ENCODE results near the gene VSIG10L.

VSIG10L gene

DNA sequence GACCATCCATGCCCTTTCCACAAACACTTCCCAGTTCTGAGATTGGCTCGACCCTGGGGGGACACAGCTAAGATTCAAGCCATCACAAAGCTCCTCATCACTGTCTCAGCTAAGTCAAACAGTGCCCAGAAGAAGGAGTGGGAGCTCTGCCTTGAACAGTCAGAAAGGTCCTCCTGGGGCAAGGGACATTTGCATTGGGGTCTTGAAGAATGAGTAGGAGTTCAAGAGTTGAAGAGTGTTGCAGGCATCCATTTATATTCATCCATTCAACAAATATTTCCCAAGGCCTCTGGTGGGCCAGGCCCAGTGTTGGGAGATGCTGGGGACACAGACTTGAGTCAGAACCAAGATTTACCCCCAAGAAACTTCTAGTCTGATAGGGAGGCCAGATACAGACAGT, 24.0 kb downstream of the VSIG10L start:
- DNase-seq (ENCODE audit: low spot score): no peak

DNA sequence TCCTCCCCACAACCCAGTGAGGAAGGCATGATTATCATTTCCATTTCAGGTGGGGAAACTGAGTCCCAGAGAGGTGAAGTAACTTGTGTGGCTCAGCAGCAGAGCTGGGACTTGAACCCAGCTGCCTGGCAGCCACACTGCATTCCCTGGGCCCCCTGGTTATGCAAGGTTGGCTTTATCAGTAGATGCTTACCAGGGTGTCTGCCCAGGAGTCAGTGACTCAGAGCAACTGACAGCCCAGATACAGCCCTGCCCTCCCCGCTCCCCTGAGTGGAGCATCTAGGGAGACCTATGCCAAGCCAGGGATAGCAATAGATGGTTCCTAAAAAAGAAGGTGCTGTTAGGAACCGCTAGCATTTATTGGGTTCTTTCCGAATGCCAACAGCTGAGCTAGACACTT, 24.6 kb downstream of the VSIG10L start:
- DNase-seq (ENCODE audit: low spot score): no peak

DNA sequence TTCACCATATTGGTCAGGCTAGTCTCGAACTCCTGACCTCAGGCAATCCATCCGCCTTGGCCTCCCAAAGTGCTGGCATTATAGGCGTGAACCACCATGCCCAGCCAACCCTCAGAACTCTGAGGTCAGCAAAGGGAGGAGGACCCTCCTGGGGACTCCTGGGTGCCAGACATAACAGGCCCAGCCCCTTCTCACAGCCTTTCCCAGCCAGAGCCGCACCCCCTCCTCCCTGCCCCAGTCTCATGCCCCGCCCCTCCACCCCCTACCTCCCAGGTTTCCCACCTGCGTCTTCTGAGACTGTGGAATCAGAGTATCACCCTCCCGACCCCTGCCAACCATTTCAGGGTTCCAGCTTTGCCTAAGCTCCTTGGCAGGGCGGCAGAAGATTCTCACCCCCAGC, 25.3 kb downstream of the VSIG10L start:
- no peak for DNase-seq (ENCODE audit: low spot score)

DNA sequence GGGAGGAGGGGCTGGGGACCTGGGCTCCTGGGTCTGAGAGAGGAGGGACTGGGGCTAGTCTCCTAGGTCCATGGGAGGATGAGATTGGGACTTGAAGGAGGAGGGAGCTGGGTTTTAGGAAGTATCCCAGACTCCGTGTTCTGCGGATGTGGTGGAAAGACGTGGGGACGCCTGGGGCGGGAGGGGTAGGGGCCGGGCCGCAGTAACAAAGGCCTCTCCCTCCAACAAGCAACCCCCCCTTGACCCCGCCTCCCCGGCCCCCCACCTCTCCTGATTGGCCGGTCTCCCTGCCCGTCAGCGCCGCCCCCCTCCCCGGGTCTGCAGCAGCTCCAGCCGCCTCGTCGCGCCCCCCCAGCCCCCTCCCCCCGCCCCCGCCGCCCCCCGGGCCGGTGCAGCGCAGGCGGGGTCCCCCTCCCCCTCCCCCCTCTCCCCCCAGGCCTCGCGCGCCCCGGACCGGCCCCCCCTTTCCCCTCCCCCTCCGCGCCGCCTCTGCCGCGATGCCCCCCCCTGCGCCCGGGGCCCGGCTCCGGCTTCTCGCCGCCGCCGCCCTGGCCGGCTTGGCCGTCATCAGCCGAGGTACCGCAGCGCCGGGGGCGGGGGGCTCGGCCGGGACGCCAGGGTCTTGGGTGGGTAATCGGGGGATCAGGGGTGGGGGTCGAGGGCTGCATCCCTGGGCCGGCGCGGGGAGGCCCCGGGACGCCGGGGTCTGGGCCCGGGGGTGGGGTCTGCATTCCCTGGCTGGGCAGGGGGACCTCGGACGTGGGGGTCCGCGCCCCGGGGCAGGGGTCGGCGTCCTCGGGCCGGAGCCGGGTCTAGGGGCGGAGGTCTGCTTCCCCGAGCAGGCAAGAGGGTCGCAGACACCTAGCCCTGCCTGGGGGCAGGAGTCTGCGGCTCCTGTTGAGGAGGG, 30.3 kb downstream of the VSIG10L start, which contains the start of gene IGLON5:
IGLON5 (plus strand) TSS at position 294 of the 907 bp plus-strand sequence; CDS start at position 498, 204 bp downstream.
- DNase-seq (ENCODE audit: low spot score): no peak

DNA sequence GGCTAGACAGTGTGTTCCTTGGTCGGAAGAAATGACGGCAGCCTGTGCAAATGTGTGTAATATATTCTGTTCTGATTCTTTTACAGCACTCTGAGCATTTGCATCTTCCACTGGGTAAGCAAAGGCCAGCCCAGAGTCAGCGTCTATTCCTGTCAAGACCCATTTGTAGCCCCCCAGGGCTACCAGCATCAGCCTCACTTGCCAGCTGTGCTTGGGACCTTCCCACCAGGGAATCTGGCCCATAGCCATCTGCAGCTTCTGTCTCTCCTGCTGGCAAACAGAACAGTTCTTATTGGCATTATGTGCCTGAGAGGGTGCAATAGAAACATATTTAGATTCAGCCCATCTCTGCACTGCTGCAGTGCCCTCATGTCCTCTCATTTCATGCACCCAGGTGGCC, 36.5 kb downstream of the VSIG10L start:
- DNase-seq (ENCODE audit: low spot score): no peak

DNA sequence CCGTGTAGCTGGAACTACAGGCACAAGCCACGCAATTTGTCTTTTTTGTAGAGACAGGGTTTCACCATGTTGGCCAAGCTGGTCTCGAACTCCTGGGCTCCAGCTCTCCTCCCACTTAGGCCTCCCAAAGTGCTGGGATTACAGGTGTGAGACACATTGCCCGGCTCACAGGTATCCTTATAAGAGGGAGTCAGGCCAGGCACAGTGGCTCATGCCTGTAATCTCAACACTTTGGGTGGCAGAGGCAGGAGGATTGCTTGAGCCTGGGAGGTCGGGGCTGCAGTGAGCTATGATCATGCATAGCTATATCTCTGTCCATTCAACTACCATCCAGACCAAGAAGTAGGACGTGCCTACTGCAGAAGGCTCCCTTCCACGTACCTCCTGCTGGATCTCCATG, 40.7 kb downstream of the VSIG10L start:
- DNase-seq (ENCODE audit: low spot score): no peak

DNA sequence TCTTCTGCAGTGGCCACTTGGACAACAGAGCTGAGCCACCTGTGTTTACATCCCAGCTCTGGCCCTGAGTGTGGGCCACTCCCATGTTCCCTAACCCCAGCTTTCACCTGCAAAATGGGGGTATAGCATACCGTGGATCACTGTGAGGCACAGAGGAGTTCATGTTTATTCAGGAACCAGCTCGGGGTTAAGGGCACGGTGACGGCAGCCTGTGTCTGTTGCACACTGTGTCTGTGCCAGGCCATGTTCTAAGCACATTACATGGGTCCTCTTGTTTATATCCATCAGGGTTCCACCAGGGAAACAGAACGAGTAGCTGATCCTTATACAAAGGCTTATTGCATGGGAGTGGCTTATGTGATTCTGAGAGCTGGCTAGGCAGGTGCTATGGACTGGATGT, 44.5 kb downstream of the VSIG10L start:
- no peak for DNase-seq (ENCODE audit: low spot score)

DNA sequence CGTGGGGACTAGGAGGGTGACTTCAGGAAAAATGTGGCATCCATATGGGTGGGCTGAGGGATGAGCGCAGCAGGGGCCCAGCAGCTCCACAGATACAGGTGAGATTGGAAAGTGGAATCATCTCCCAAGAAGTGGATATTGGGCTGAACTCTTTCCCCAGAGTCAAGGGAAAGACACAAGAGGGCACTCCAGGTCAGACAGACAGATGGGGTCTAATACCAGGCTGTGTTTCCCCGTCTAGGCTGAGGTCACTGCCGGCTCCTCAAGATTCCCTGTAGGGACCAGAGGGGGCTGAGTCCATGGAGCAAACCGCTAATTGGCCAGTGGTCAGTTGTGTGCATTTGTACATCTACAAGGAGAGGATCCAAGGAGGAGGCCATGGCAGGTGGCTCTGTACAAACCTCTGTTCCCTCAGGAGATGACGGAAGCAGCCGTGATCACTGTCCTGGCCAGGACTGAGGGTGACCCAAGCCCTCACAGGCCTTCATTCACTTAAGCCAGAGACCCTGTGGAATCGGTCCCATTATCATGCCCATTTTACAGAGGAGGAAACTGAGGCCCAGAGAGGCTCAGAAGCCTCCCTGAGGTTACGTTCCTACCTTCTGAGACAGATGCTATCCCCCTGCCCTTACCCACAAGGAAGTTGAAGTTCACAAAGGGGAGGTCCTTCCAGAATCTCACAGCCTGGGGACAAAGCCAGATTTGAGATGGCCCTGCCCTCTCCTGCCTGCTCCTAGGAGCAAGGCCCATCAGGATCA, 45.4 kb downstream of the VSIG10L start:
- peak; percentile 54 for DNase-seq (ENCODE audit: low spot score)

DNA sequence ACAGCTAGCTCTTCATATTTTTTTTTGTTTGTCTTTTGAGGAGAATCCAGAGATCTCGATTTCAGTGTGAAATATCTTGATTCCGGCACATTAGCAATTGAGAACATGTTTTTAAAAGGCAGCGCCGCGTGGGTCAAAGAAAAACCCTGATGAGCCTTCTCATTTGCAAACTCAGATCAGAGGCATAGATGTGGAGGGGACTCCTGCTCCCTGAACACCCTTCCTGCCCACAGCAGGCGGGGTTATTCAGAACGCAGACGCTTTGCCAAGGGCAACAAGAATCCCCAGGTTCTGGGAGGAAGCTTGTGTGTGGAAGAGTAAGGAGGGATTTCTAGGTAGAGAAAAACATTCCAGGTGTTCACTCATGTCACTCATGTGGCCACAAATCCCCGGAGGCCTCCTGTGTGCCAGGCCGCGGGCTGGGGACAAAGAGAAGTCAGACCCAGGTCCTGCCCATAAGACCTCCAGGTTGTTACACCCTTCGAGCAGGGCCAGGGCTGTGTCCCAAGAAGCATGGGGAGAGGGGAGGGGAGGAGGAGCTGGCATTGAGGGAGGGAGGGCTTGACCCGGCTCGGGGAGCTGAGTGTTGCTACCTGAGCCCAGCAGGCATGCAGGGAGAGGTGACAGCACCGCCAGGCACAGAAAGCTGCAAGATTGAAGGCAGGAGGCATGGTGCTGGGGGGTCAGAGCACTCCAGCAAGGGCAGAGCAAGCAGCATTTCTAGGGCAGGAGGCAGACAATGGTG, 46.4 kb downstream of the VSIG10L start:
- no peak for DNase-seq (ENCODE audit: low spot score)

DNA sequence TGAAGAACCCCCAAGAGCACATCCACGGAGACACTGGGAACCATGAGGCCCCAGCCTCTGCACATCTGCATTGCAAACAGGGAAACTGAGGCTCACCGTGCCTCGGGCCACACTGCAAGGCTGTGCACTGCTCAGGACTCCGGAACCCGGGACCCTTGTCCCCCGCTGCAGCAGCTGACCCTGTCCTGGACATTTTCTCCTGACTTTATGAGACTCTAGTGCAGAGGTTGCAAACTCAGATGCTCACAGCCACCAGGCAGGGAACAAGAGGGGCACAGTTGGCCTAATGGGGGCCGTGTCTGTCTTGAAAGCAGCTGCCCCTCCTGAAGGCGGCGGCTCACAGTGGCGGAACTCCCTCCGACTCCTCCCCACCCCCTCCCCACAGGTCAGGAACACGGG, 47.0 kb downstream of the VSIG10L start:
- no peak for DNase-seq (ENCODE audit: low spot score)

DNA sequence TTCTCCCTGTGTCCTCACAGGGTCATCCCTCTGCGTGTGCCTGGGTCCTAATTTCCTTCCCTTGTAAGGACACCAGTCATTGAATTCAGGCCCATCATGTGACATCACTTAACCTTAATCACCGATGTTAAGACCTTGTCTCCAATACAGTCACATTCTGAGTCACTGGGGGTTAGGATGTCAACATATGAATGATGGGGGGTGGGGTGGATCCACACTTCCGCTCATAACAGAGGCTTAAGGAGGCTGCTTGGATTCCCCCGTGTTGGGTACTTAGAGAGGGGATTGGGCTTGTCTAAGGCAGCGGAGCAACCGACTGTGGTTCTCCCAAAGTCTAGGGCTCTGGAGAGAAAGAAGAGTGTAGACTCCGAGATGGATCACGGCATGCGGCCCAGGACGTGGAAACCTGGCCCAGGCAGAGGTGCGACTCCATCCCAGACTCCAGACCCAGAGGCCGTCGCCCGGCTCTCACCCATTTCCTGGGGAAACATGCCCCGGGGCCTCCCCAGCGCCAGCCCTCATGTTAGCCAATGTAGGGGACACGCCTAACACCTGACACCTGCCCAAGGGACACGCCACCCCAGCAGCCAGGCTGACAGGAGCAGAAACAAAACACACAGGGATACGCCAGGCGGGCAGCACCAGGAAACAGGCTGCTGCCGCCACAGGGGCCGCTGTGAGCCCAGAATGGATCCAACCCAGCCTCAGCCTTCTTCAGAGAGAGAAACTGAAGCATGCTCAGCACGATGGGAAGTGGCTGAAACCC, 47.5 kb downstream of the VSIG10L start:
- DNase-seq (ENCODE audit: low spot score): no peak

DNA sequence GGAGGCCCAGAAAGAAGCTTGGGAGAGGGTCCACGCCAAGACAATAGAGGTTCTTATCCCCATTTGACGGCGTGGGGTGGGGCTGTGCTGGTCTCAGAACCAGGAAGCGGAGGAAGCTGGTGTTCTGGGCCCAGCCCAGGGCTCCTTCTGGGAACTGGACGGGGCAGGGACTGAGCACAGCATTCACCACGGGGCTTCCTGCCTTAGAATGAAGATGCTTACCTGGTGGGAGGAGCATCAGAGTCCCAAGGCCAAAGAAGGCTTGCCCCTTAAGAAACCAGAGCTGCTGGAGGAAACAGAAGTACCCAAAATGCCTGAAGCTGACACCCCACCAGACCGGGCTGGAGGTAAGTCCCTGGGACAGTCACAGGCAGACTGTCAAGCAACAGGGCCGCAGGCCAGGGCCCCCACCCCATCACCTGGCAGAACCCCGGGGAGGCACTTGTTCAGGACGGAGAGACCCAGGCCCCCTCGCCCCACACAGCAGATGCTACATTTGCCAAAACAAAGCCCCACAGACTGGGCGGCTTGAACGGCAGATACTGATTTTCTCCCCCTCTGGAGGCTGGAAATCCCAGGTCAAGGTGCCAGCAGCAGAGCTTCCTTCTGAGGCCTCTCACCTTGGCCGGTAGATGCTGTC, 48.2 kb downstream of the VSIG10L start:
- DNase-seq (ENCODE audit: low spot score): no peak

DNA sequence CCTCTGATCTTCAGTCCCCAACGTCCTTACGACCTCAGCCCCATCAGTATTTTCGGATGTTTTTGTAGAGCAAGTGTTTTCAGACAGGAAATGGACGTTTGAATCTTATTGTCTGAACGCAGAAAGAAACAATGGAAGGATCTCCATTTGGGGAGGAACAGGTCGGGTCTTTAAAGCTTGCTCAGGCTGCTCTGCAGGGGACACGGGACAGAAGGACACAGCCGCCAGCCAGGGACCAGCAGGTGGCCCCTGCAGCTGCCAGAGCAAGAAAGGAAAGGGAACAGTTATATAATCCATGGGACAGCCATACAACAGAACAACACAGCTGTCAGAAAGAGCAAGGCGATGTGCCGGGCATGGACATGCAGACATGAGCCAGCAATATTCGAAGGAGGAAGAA, 49.0 kb downstream of the VSIG10L start:
- DNase-seq (ENCODE audit: low spot score): no peak

DNA sequence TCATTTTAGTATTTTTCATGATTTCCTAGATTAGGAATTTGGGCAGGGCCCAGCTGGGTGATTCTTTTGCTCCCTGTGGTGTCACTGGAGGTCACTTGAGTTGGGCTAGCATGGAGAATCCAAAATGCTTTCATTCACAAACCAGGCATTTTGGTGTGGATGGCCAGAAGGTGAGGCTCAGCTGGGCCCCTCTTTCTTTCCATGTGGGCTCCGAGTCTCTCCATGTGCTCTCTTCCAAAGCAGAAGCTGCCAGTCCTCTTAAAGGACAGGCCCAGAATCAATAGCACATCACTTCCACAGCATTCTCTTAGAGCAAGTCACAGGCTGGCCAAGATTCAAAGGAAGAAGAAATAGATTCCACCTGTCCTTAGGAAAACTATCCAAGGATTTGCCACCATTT, 52.3 kb downstream of the VSIG10L start:
- DNase-seq (ENCODE audit: low spot score): no peak

DNA sequence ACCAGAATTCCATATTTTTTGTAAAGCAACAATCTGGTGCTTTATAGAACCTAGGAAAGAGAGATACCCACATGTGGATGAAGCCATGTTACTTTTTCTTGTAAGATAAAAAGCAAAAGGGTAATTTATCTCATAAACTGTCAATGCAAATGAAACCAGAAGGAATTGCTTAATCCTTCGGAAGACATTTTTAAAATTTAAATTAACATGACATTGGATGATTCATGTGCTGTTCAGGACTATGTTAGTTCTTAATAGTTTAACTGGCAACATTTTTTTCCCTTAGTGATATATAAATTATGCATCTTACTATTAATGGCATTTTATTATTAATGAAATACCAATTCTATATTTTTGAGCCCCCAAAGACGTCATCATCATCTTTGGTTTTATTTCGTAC, 56.3 kb downstream of the VSIG10L start:
- DNase-seq (ENCODE audit: low spot score): no peak

DNA sequence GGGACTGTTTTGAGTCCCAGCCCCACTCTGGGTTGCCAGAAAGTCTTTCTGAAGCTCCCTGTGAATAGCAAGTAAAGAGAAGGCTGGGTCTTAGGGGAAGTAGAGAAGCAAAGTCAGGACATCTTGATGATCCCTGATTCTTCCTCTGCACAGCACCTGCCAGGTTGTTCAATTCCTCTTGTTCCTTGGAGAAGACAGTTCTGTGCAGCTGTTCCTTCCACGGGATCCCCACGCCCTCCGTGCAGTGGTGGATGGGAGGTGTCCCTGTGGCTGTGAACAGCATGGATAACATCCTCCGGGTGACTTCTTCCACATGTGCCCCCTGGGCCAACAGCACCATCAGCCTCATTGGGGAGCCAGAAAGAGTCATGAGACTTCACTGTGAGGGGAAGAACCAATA, 59.6 kb downstream of the VSIG10L start:
- no peak for DNase-seq (ENCODE audit: low spot score)
